H9 (cell line): ENCODE data around the gene DUS1L. TPM values are rescaled to one million over a fixed set of nuclear protein-coding genes. Genes with fewer than 3 reads are reported as not detected.

ENCODE experiments used
- DNase-seq: peaks from one replicate; pipeline ENCODE4 v3.0.0-alpha.2; 2017
- H2AFZ ChIP-seq: one replicate; pipeline ENCODE4 v1.6.1; 2013; ENCODE audit warnings: mild to moderate bottlenecking, low read length, control low read depth, moderate library complexity
- H2AK5ac ChIP-seq: 2 replicates; pipeline ENCODE4 v1.6.1; 2013; ENCODE audit warnings: low read length, control low read depth, mixed read lengths; ENCODE audit not compliant: insufficient read length
- H2BK120ac ChIP-seq: one replicate; pipeline ENCODE4 v1.6.1; 2013; ENCODE audit warnings: low read depth, mild to moderate bottlenecking, low read length, control low read depth, inconsistent platforms; ENCODE audit not compliant: poor library complexity, severe bottlenecking
- H2BK12ac ChIP-seq: 2 replicates; pipeline ENCODE4 v1.6.1; 2013; ENCODE audit warnings: low read length, control low read depth, mixed read lengths, low read depth; ENCODE audit not compliant: insufficient read length
- H2BK15ac ChIP-seq: 2 replicates; pipeline ENCODE4 v1.6.1; 2013; ENCODE audit warnings: low read depth, low read length, control low read depth
- H2BK20ac ChIP-seq: one replicate; pipeline ENCODE4 v1.6.1; 2013; ENCODE audit warnings: low read depth, mild to moderate bottlenecking, low read length, control low read depth, inconsistent platforms; ENCODE audit not compliant: poor library complexity, severe bottlenecking
- H2BK5ac ChIP-seq: 2 replicates; pipeline ENCODE4 v1.6.1; 2013; ENCODE audit warnings: low read length, control low read depth, mixed read lengths; ENCODE audit not compliant: insufficient read length
- H3K14ac ChIP-seq: 2 replicates; pipeline ENCODE4 v1.6.1; 2013; ENCODE audit warnings: low read length, control low read depth; ENCODE audit not compliant: insufficient read depth
- H3K18ac ChIP-seq: 2 replicates; pipeline ENCODE4 v1.6.1; 2013; ENCODE audit warnings: low read depth, mild to moderate bottlenecking, mixed read lengths, low read length, control low read depth; ENCODE audit not compliant: insufficient read length
- H3K23ac ChIP-seq: 2 replicates; pipeline ENCODE4 v1.6.1; 2013; ENCODE audit warnings: low read length, control low read depth, mixed read lengths, low read depth; ENCODE audit not compliant: insufficient read length
- H3K23me2 ChIP-seq: 2 replicates; pipeline ENCODE4 v1.6.1; 2013; ENCODE audit warnings: low read depth, mild to moderate bottlenecking, mixed read lengths, low read length, control low read depth; ENCODE audit not compliant: insufficient read length, poor library complexity, severe bottlenecking
- H3K27ac ChIP-seq: 2 replicates; pipeline ENCODE4 v1.5.1; 2013; ENCODE audit warnings: low read length, control low read depth, mixed read lengths, low read depth; ENCODE audit not compliant: insufficient read length
- H3K27me3 ChIP-seq: 2 replicates; pipeline ENCODE4 v1.6.1; 2013; ENCODE audit warnings: low read length, control low read depth, inconsistent platforms; ENCODE audit not compliant: insufficient read depth
- H3K4ac ChIP-seq: 2 replicates; pipeline ENCODE4 v1.6.1; 2013; ENCODE audit warnings: low read depth, mild to moderate bottlenecking, control low read depth, inconsistent platforms, low read length, moderate library complexity
- H3K4me1 ChIP-seq: 2 replicates; pipeline ENCODE4 v1.6.1; 2013; ENCODE audit warnings: low read length, control low read depth, inconsistent platforms; ENCODE audit not compliant: insufficient read depth
- H3K4me2 ChIP-seq: 2 replicates; pipeline ENCODE4 v1.6.1; 2013; ENCODE audit warnings: low read length, control low read depth, mixed read lengths; ENCODE audit not compliant: insufficient read length, insufficient read depth
- H3K56ac ChIP-seq: 2 replicates; pipeline ENCODE4 v1.6.1; 2013; ENCODE audit warnings: low read depth, mild to moderate bottlenecking, mixed read lengths, low read length, control low read depth; ENCODE audit not compliant: insufficient read length
- H3K79me1 ChIP-seq: 2 replicates; pipeline ENCODE4 v1.6.1; 2013; ENCODE audit warnings: low read depth, mild to moderate bottlenecking, moderate library complexity, low read length, control low read depth, inconsistent platforms; ENCODE audit not compliant: insufficient read depth, poor library complexity, severe bottlenecking
- H3K79me2 ChIP-seq: 2 replicates; pipeline ENCODE4 v1.6.1; 2013; ENCODE audit warnings: low read length, control low read depth, inconsistent platforms; ENCODE audit not compliant: insufficient read depth
- H3K9ac ChIP-seq: 2 replicates; pipeline ENCODE4 v1.6.1; 2013; ENCODE audit warnings: low read length, control low read depth, mixed read lengths; ENCODE audit not compliant: insufficient read length; ENCODE audit errors: extremely low read depth
- H3K9me3 ChIP-seq: one replicate; pipeline ENCODE4 v1.6.1; 2013; ENCODE audit warnings: low read depth, low read length, inconsistent platforms; ENCODE audit not compliant: control insufficient read depth
- H3T11ph ChIP-seq: one replicate; pipeline ENCODE4 v1.6.1; 2013; ENCODE audit warnings: mild to moderate bottlenecking, low read length, control low read depth, inconsistent platforms
- H4K20me1 ChIP-seq: one replicate; pipeline ENCODE4 v1.6.1; 2013; ENCODE audit not compliant: control insufficient read depth, insufficient read length, insufficient read depth
- H4K5ac ChIP-seq: 2 replicates; pipeline ENCODE4 v1.6.1; 2013; ENCODE audit warnings: low read depth, mild to moderate bottlenecking, mixed read lengths, low read length, control low read depth; ENCODE audit not compliant: insufficient read length
- H4K8ac ChIP-seq: replicated peaks from 2 replicates; pipeline ENCODE4 v1.6.1; 2013; ENCODE audit warnings: low read length, control low read depth, mixed read lengths, low read depth; ENCODE audit not compliant: insufficient read length
- H4K91ac ChIP-seq: 2 replicates; pipeline ENCODE4 v1.6.1; 2013; ENCODE audit warnings: low read depth, mild to moderate bottlenecking, moderate library complexity, mixed read lengths, low read length, control low read depth; ENCODE audit not compliant: insufficient read length
- H3K27ac Mint-ChIP-seq, 3 experiments: 2 replicates in 2 of 3; 3 replicates in 1 of 3; pipeline ENCODE4 v1.8.0; 2020 to 2021; ENCODE audit warnings: mixed read lengths in 3 of 3, mild to moderate bottlenecking in 1 of 3, moderate library complexity in 1 of 3
- H3K27me3 Mint-ChIP-seq: 2 replicates; pipeline ENCODE4 v1.8.0; 2021; ENCODE audit warnings: low read depth, mild to moderate bottlenecking, moderate library complexity, mixed read lengths
- H3K36me3 Mint-ChIP-seq, 3 experiments: 2 replicates in 2 of 3; 3 replicates in 1 of 3; pipeline ENCODE4 v1.8.0; 2020 to 2021; ENCODE audit warnings: low read depth in 3 of 3, mixed read lengths in 3 of 3; ENCODE audit not compliant: insufficient read depth in 1 of 3
- H3K4me1 Mint-ChIP-seq, 2 experiments: 2 replicates each; pipeline ENCODE4 v1.8.0; 2020; ENCODE audit warnings: mixed read lengths in 2 of 2
- H3K4me3 Mint-ChIP-seq, 2 experiments: 2 replicates in 1 of 2; 3 replicates in 1 of 2; pipeline ENCODE4 v1.8.0; 2020 to 2021; ENCODE audit warnings: mild to moderate bottlenecking in 2 of 2, mixed read lengths in 2 of 2, moderate library complexity in 1 of 2
- H3K9me3 Mint-ChIP-seq, 2 experiments: 2 replicates in 1 of 2; 3 replicates in 1 of 2; pipeline ENCODE4 v1.8.0; 2020; ENCODE audit warnings: mild to moderate bottlenecking in 2 of 2, mixed read lengths in 2 of 2, moderate library complexity in 1 of 2
- CTCF ChIP-seq: fragments of 200-600 bp; sonication (generic); conservative IDR thresholded peaks from 3 replicates; pipeline ENCODE4 v1.8.0; 2021; ENCODE audit warnings: antibody characterized with exemption, mild to moderate bottlenecking
- WGBS: extraction: QIAGEN DNeasy Blood & Tissue Kit; methylation state at CpG from one replicate; pipeline ENCODE4 v1.1.7; 2013; ENCODE audit warnings: missing lambda C conversion rate, low lambda C conversion rate, mixed read lengths; ENCODE audit not compliant: insufficient read length; ENCODE audit errors: extremely low coverage; 5-methylcytosine and 5-hydroxymethylcytosine counted together
- total RNA-seq: library from RNA; stranded (reverse); gene quantifications from 2 replicates; pipeline ENCODE4 v1.2.1, GENCODE V29; 2021

The DUS1L gene
- total RNA-seq, 1 experiment from 2014 or later, result 103 TPM

DNA sequence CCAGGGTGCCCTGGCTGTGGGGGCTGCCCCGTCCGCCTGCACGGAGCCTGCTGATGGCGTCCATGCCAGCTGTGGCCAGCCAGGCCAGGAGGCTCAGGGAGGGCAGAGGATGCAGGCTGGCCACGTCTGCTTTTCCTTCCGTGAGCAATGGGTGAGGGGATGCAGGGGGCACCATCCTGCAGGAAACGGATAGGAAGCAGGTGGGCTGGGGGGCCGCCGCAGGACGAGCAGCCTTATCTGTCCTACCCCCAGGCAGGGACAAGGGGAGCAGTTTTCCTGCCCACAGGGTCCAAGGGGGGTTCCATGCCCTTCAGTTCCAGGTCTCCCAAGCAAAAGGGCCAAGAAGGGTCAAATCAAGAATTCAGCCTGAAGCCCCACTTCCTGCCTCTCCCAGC is 6.8 kb downstream of the DUS1L start:
- H3K79me1 ChIP-seq, result no peaks in the 10 kb centered on the region

More for the DNA sequence above, 6.8 kb downstream of the DUS1L start:
- no peaks in the 10 kb centered on the region for H3K27me3 ChIP-seq
- no peak overlapping the region for H2BK15ac ChIP-seq
- no peak overlapping the region for H2AK5ac ChIP-seq
- WGBS, result no CpG with 5 or more reads among the region's 10 CpGs
- H3K27ac ChIP-seq, result no peak overlapping the region
- H3K14ac ChIP-seq, result no peak overlapping the region
- no peaks in the 10 kb centered on the region for H3K79me2 ChIP-seq
- Mint-ChIP-seq H3K9me3 (no peaks in the 10 kb centered on the region), H3K27ac (no peak overlapping the region), H3K27me3 (no peaks in the 10 kb centered on the region), H3K36me3 (peaks cover 6 to 48% (median 44%) of the 10 kb centered on the region in 3 experiments), H3K4me1 (no peaks in the 10 kb centered on the region), H3K4me3 (no peak overlapping the region)
- no peak overlapping the region for H3K9ac ChIP-seq
- DNase-seq, result no peak
- H3K9me3 ChIP-seq, result no peaks in the 10 kb centered on the region
- H4K91ac ChIP-seq, result no peak overlapping the region
- H4K5ac ChIP-seq, result no peak overlapping the region
- peaks cover 3% of the 10 kb centered on the region for H4K20me1 ChIP-seq
- H3K23ac ChIP-seq, result no peak overlapping the region
- H3K56ac ChIP-seq, result no peak overlapping the region
- H4K8ac ChIP-seq, result no peak overlapping the region
- H2BK20ac ChIP-seq, result no peak overlapping the region
- H3K4ac ChIP-seq, result no peak overlapping the region
- no peak overlapping the region for H2BK5ac ChIP-seq
- no peak overlapping the region for H2BK12ac ChIP-seq
- no peak overlapping the region for H3T11ph ChIP-seq
- no peak for TF ChIP-seq CTCF
- H2BK120ac ChIP-seq, result no peak overlapping the region
- no peaks in the 10 kb centered on the region for H3K4me1 ChIP-seq
- no peaks in the 10 kb centered on the region for H3K23me2 ChIP-seq
- H3K4me2 ChIP-seq, result no peak overlapping the region
- H3K18ac ChIP-seq, result no peak overlapping the region
- no peak overlapping the region for H2AFZ ChIP-seq
